ENCODE results near the gene EYS. TPM values are rescaled to one million over a fixed set of nuclear protein-coding genes. Genes with fewer than 3 reads are reported as not detected.

The EYS gene
- total RNA-seq, 4 donors from 2014 or later = 0.15 TPM; not detected in 3

GRCh38 chr6:65711531-65711930 lies 4.5 kb upstream of the EYS start:
- no peak overlapping the region for H3K4me3 ChIP-seq
- no peaks in the 10 kb centered on the region for H3K4me1 ChIP-seq
- ATAC-seq = no peak
- H3K36me3 ChIP-seq = no peaks in the 10 kb centered on the region
- no peak for TF ChIP-seq POLR2AphosphoS5 (IDR thresholded peaks at IDR 0.05)
- TF ChIP-seq EP300 (IDR thresholded peaks at IDR 0.05) = no peak
- TF ChIP-seq POLR2A (IDR thresholded peaks at IDR 0.05) = no peak
- no peak for TF ChIP-seq CTCF (IDR thresholded peaks at IDR 0.05)
- no peaks in the 10 kb centered on the region for H3K9me3 ChIP-seq
- no peaks in the 10 kb centered on the region for H3K27me3 ChIP-seq
- H3K27ac ChIP-seq = no peak overlapping the region

GRCh38 chr6:65709099-65709830 lies 2.2 kb upstream of the EYS start:
- H3K4me3 ChIP-seq = no peak overlapping the region
- H3K27ac ChIP-seq = no peak overlapping the region
- H3K27me3 ChIP-seq = no peaks in the 10 kb centered on the region
- TF ChIP-seq EP300 (IDR thresholded peaks at IDR 0.05) (no peak), POLR2AphosphoS5 (IDR thresholded peaks at IDR 0.05) (no peak), POLR2A (IDR thresholded peaks at IDR 0.05) (no peak), CTCF (IDR thresholded peaks at IDR 0.05) (no peak)
- H3K4me1 ChIP-seq = no peaks in the 10 kb centered on the region
- no peak for ATAC-seq
- H3K9me3 ChIP-seq = no peaks in the 10 kb centered on the region
- no peaks in the 10 kb centered on the region for H3K36me3 ChIP-seq
- 90% methylated on average over 3 of the region's 5 CpGs; no CpG with 5 or more reads in 1 of the 2 donors for WGBS, 2 donors (ENCODE audit: low coverage in 1 of 2)

DNA sequence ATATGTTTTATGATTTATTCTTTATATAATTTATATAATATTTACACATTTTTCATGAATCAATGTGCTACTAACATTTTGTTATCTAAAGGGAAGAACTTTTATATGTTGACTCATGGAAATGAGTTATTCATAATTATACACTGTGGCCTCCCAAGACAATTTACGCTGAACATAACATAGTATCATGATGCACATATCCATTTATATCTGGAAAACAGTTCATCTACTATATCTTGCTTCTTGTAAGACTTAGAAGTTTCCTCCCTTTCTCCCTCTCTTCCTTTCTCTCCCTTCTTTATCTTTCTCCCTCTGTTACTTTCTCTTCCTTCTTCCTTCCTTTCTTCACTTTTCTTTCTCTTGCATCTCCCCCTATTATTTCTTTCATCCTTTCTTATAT lies 1.1 kb upstream of the EYS start:
- H3K4me3 ChIP-seq = no peak overlapping the region
- 69 to 94% methylated on average over 1 of the region's 1 CpG for WGBS, 2 donors (ENCODE audit: low coverage in 1 of 2)
- H3K9me3 ChIP-seq = no peaks in the 10 kb centered on the region
- no peaks in the 10 kb centered on the region for H3K4me1 ChIP-seq
- no peak for ATAC-seq
- no peaks in the 10 kb centered on the region for H3K27me3 ChIP-seq
- no peaks in the 10 kb centered on the region for H3K36me3 ChIP-seq
- TF ChIP-seq POLR2A (IDR thresholded peaks at IDR 0.05) = no peak
- no peak overlapping the region for H3K27ac ChIP-seq

DNA sequence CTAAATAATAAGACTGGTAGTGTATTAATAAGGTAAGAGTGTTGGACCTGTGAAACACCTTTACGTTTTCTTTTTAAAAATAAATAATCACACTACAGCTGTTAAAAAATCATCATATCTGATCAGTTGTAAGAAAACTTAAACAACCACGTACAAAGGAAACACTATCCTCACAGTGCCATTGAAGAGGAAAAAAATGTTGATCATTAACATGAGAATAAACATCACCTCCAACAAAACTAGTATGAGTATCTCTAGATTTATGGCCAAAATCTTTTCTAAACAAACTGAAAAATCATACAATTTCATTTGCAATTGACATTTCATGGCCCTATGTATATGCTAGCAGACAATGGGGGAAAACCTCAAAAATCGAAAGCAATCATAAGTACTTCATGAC lies 590 bp downstream of the EYS start:
- TF ChIP-seq CTCF (IDR thresholded peaks at IDR 0.05) (no peak), POLR2A (IDR thresholded peaks at IDR 0.05) (no peak), POLR2AphosphoS5 (IDR thresholded peaks at IDR 0.05) (no peak), EP300 (IDR thresholded peaks at IDR 0.05) (no peak)
- no peak overlapping the region for H3K4me3 ChIP-seq
- no peaks in the 10 kb centered on the region for H3K9me3 ChIP-seq
- no peaks in the 10 kb centered on the region for H3K36me3 ChIP-seq
- no peak for ATAC-seq
- H3K27me3 ChIP-seq = no peaks in the 10 kb centered on the region
- WGBS, 2 donors (ENCODE audit: low coverage in 1 of 2) = 48 to 74% methylated on average over 3 of the region's 3 CpGs
- no peaks in the 10 kb centered on the region for H3K4me1 ChIP-seq
- H3K27ac ChIP-seq = no peak overlapping the region

GRCh38 chr6:65701325-65701724 lies 5.7 kb downstream of the EYS start:
- Histone ChIP-seq H3K4me1 (no peaks in the 10 kb centered on the region), H3K27me3 (no peaks in the 10 kb centered on the region), H3K9me3 (no peaks in the 10 kb centered on the region), H3K27ac (no peak overlapping the region), H3K4me3 (no peak overlapping the region), H3K36me3 (no peaks in the 10 kb centered on the region)
- no peak for TF ChIP-seq EP300 (IDR thresholded peaks at IDR 0.05)
- no peak for TF ChIP-seq POLR2A (IDR thresholded peaks at IDR 0.05)
- no peak for TF ChIP-seq CTCF (IDR thresholded peaks at IDR 0.05)
- no peak for ATAC-seq
- 70 to 75% methylated on average over 1 of the region's 1 CpG for WGBS, 2 donors (ENCODE audit: low coverage in 1 of 2)

All from gastroesophageal sphincter (tissue), 4 donors.